Gastroesophageal sphincter (tissue), 3 donors: ENCODE results near the gene LIMS2.

ENCODE experiments used
- EP300 ChIP-seq: sonication (generic); formaldehyde crosslinking; IDR thresholded peaks from one replicate; pipeline ENCODE4 v1.6.1; 2017; ENCODE audit warnings: antibody characterized with exemption, mild to moderate bottlenecking
- POLR2A ChIP-seq, 2 donors: fragments of 450-650 bp; IDR thresholded peaks; one replicate each; pipeline ENCODE4 v1.6.1; 2017; ENCODE audit warnings: antibody characterized with exemption in 2 of 2, mild to moderate bottlenecking in 2 of 2, moderate library complexity in 1 of 2
- POLR2AphosphoS5 ChIP-seq: sonication (generic); formaldehyde crosslinking; IDR thresholded peaks from one replicate; pipeline ENCODE4 v1.6.1; 2017; ENCODE audit warnings: antibody characterized with exemption
- TF ChIP-seq, protein P1 (sequence below), 4 experiments: fragments of 200-600 bp in 2 of 4; fragments of 450-650 bp in 2 of 4; sonication (generic) in 1 of 4; IDR thresholded peaks; one replicate each; pipeline ENCODE4 v1.5.1; 2017 to 2019; ENCODE audit warnings: antibody characterized with exemption in 4 of 4, mild to moderate bottlenecking in 2 of 4, moderate library complexity in 2 of 4

DNA sequence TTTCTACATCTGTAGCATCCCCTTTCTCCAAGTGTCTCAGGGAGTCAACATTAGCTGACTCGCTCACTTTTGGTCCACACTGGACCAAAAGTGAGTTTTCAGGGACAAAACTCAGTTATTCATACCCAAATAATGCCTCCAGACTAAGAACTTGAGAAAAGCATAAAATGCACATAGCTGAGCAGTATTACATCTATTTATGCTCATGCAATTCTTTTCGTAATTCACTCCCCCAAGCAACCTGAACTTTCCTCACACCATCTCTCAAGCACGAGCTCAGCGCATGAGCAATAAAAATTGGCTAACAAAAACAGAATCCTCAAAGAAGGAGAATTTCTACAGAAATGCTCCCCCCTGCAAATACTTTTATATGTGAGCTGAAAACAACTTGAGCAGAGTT lies 42.9 kb upstream of the LIMS2 start:
- TF ChIP-seq, protein P1, sequence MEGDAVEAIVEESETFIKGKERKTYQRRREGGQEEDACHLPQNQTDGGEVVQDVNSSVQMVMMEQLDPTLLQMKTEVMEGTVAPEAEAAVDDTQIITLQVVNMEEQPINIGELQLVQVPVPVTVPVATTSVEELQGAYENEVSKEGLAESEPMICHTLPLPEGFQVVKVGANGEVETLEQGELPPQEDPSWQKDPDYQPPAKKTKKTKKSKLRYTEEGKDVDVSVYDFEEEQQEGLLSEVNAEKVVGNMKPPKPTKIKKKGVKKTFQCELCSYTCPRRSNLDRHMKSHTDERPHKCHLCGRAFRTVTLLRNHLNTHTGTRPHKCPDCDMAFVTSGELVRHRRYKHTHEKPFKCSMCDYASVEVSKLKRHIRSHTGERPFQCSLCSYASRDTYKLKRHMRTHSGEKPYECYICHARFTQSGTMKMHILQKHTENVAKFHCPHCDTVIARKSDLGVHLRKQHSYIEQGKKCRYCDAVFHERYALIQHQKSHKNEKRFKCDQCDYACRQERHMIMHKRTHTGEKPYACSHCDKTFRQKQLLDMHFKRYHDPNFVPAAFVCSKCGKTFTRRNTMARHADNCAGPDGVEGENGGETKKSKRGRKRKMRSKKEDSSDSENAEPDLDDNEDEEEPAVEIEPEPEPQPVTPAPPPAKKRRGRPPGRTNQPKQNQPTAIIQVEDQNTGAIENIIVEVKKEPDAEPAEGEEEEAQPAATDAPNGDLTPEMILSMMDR (IDR thresholded peaks at IDR 0.05) = no peak
- TF ChIP-seq POLR2AphosphoS5 = no peak
- no peak for TF ChIP-seq POLR2A (IDR thresholded peaks at IDR 0.05)
- TF ChIP-seq EP300 = no peak
